SK-N-SH (cell line): ENCODE measurements around the gene ROPN1L. TPM values are rescaled to one million over a fixed set of nuclear protein-coding genes. Genes with fewer than 3 reads are reported as not detected.

ENCODE experiments used
- CTCF ChIA-PET: fragments of 300-600, 350-600 bp; formaldehyde crosslinking; extraction: SDS; loops from one replicate; lab custom pipeline; 2021; lab: Yijun Ruan, JAX
- POLR2A ChIA-PET: fragments of 350-600 bp; sonication (Branson Sonifier 250); formaldehyde crosslinking; extraction: SDS; loops from one replicate; lab custom pipeline; 2020; ENCODE audit warnings: antibody characterized with exemption, inconsistent platforms; lab: Yijun Ruan, JAX
- DNase-seq: peaks from one replicate; pipeline ENCODE4 v3.0.0; 2012
- H2AFZ ChIP-seq: fragments of 200-600 bp; sonication (generic); 2 replicates; pipeline ENCODE4 v1.8.1; 2016; ENCODE audit warnings: antibody characterized with exemption, mild to moderate bottlenecking, low read depth
- H3F3A ChIP-seq: fragments of 200-600 bp; sonication (generic); replicated peaks from 2 replicates; pipeline ENCODE3; 2016; ENCODE audit warnings: antibody characterized with exemption, mild to moderate bottlenecking; ENCODE audit not compliant: insufficient read depth
- H3K27ac ChIP-seq, 2 experiments: fragments of 200-500 bp in 1 of 2; fragments of 200-600 bp in 1 of 2; sonication (Bioruptor generic) in 1 of 2; sonication (generic), shearing (Covaris generic) in 1 of 2; 2 replicates each; pipeline versions ENCODE4 v1.5.1 to v1.6.1; 2014 to 2016; ENCODE audit warnings: low read depth in 2 of 2, inconsistent platforms in 1 of 2, low read length in 1 of 2, mild to moderate bottlenecking in 1 of 2, mixed read lengths in 1 of 2
- H3K27me3 ChIP-seq: fragments of 200-600 bp; sonication (generic), shearing (Covaris generic); 2 replicates; pipeline ENCODE4 v1.6.1; 2016; ENCODE audit warnings: mixed run types; ENCODE audit not compliant: insufficient read depth
- H3K36me3 ChIP-seq, 2 experiments: fragments of 200-500 bp in 1 of 2; fragments of 200-600 bp in 1 of 2; sonication (Bioruptor generic) in 1 of 2; sonication (generic) in 1 of 2; replicated peaks in 1 of 2; 2 replicates each; pipeline versions ENCODE3 to v1.5.1; 2014 to 2016; ENCODE audit warnings: low read length in 1 of 2, mild to moderate bottlenecking in 1 of 2; ENCODE audit not compliant: insufficient read depth in 2 of 2, control insufficient read depth in 1 of 2
- H3K4me1 ChIP-seq, 2 experiments: fragments of 200-500 bp in 1 of 2; fragments of 200-600 bp in 1 of 2; sonication (Bioruptor generic) in 1 of 2; sonication (generic), shearing (Covaris generic) in 1 of 2; 2 replicates each; pipeline versions ENCODE4 v1.5.1 to v1.6.1; 2014 to 2016; ENCODE audit warnings: low read depth in 1 of 2, low read length in 1 of 2, mixed run types in 1 of 2; ENCODE audit not compliant: insufficient read depth in 2 of 2, control insufficient read depth in 1 of 2
- H3K4me2 ChIP-seq: fragments of 200-600 bp; sonication (generic), shearing (Covaris generic); 2 replicates; pipeline ENCODE4 v1.6.1; 2017; ENCODE audit warnings: mixed run types
- H3K4me3 ChIP-seq, 2 experiments: fragments of 200-500 bp in 1 of 2; fragments of 200-600 bp in 1 of 2; sonication (Bioruptor generic) in 1 of 2; sonication (generic), shearing (Covaris generic) in 1 of 2; 2 replicates each; pipeline versions ENCODE4 v1.5.1 to v1.8.1; 2014 to 2016; ENCODE audit warnings: low read depth in 2 of 2, inconsistent platforms in 1 of 2, low read length in 1 of 2, mild to moderate bottlenecking in 1 of 2, mixed read lengths in 1 of 2, moderate library complexity in 1 of 2
- H3K79me2 ChIP-seq: fragments of 200-600 bp; sonication (generic); 2 replicates; pipeline ENCODE4 v1.8.1; 2017; ENCODE audit warnings: mild to moderate bottlenecking; ENCODE audit not compliant: insufficient read depth
- H3K9ac ChIP-seq: fragments of 200-600 bp; sonication (generic); 2 replicates; pipeline ENCODE4 v1.6.1; 2017; ENCODE audit warnings: mixed run types
- H3K9me2 ChIP-seq: fragments of 200-600 bp; sonication (generic); 2 replicates; pipeline ENCODE4 v1.6.1; 2017; ENCODE audit warnings: mixed run types
- H3K9me3 ChIP-seq: fragments of 200-600 bp; sonication (generic); 2 replicates; pipeline ENCODE4 v1.6.1; 2017; ENCODE audit warnings: mixed run types, mild to moderate bottlenecking, moderate library complexity
- H4K20me1 ChIP-seq: fragments of 200-600 bp; sonication (generic); 2 replicates; pipeline ENCODE4 v1.6.1; 2017; ENCODE audit warnings: mild to moderate bottlenecking, mixed run types; ENCODE audit not compliant: insufficient read depth
- CHD2 ChIP-seq: fragments of 150-350 bp; IDR thresholded peaks from 2 replicates; pipeline ENCODE4 v1.6.1; 2018; ENCODE audit warnings: low read length; ENCODE audit not compliant: partially characterized antibody
- ELF1 ChIP-seq: IDR thresholded peaks from 2 replicates; pipeline ENCODE4 v1.4.0; 2012
- EZH2phosphoT487 ChIP-seq: fragments of 200-600 bp; sonication (generic); IDR thresholded peaks from 2 replicates; pipeline ENCODE4 v1.6.1; 2017; ENCODE audit warnings: low read depth, mixed run types, mild to moderate bottlenecking, antibody characterized with exemption, moderate library complexity, borderline replicate concordance
- FOXJ3 ChIP-seq: sonication (generic); formaldehyde crosslinking; IDR thresholded peaks from 2 replicates; pipeline ENCODE4 v1.5.1; 2020; ENCODE audit warnings: mild to moderate bottlenecking, missing genetic modification reagents
- FOXM1 ChIP-seq: IDR thresholded peaks from 2 replicates; pipeline ENCODE4 v1.4.0; 2012; ENCODE audit warnings: low read depth, mild to moderate bottlenecking
- GABPA ChIP-seq: IDR thresholded peaks from 2 replicates; pipeline ENCODE4 v1.4.0; 2012; ENCODE audit warnings: low read depth, mild to moderate bottlenecking
- JUND ChIP-seq: IDR thresholded peaks from 2 replicates; pipeline ENCODE4 v1.4.0; 2012
- MEF2A ChIP-seq: IDR thresholded peaks from 2 replicates; pipeline ENCODE4 v1.4.0; 2012; ENCODE audit warnings: low read depth, borderline replicate concordance
- MXI1 ChIP-seq: IDR thresholded peaks from 2 replicates; pipeline ENCODE4 v1.6.1; 2012; ENCODE audit warnings: mild to moderate bottlenecking, low read depth, low read length, improper control_type of control experiment
- RCOR1 ChIP-seq: fragments of 150-350 bp; IDR thresholded peaks from 2 replicates; pipeline ENCODE4 v1.6.1; 2017; ENCODE audit warnings: antibody characterized with exemption, low read length
- TAF1 ChIP-seq: IDR thresholded peaks from 2 replicates; pipeline ENCODE4 v1.6.1; 2012; ENCODE audit warnings: low read depth, mild to moderate bottlenecking, low read length, moderate library complexity, borderline replicate concordance
- WGBS: methylation state at CpG from one replicate; pipeline ENCODE4 v1.1.6; 2017; ENCODE audit warnings: low lambda C conversion rate; 5-methylcytosine and 5-hydroxymethylcytosine counted together
- polyA plus RNA-seq, 3 experiments: library from polyadenylated mRNA; depleted of rRNA; stranded (reverse); fragments of >200 nt; gene quantifications; 2 replicates each; pipeline ENCODE4 v1.2.3, GENCODE V29; 2012
- TF ChIP-seq, protein P1 (sequence below): IDR thresholded peaks from 2 replicates; pipeline ENCODE4 v1.6.1; 2012; ENCODE audit warnings: mild to moderate bottlenecking, low read depth, low read length, moderate library complexity
- TF ChIP-seq, protein P2 (sequence below): fragments of 200-600 bp; sonication (generic); IDR thresholded peaks from 2 replicates; pipeline ENCODE4 v1.6.1; 2017; ENCODE audit warnings: antibody characterized with exemption, mild to moderate bottlenecking, moderate library complexity

ROPN1L gene
- polyA plus RNA-seq, 1 of the 3 experiments (the other 2 are of a cell fraction), result 0.31 TPM

DNA sequence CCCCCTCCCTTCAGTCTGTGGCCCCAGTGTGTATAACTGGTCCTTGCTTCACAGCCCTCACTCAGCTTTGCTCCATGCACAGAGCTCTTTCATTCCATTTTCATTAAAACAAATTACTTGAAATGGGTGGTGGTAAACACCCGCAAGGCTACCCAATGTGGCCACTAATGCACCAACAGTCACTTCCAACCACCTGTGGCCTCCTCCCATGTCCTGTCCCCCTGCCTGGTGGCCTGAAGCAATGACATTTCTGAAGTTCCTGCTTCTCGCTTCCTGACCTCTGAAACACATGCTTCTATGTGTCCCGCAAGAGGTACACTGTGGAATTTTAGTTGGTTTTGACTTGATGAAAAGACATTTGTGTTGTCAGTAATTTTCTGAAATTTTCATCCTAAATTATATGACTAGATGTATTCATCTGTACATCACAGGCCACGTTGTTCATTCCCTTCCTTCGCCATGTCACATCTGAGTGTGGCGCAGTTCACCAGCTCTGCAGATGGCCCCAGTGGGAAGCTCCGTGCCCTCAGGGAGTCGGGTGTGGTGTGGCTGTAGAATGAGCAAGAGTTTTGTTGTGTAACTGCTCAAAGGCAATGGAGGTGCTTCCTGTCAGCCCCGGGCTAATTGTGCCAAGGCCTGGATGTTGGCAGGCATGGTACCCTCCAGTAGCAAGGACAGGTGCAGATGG lies 9.6 kb downstream of the ROPN1L start:
- H3K36me3 ChIP-seq, result no peaks in the 10 kb centered on the region
- H3K4me3 ChIP-seq, result no peak overlapping the region
- no peak overlapping the region for H3K9ac ChIP-seq
- H3K4me2 ChIP-seq, result no peak overlapping the region
- no peak overlapping the region for H3K27ac ChIP-seq
- peaks cover 12% of the 10 kb centered on the region for H3F3A ChIP-seq
- no peaks in the 10 kb centered on the region for H4K20me1 ChIP-seq
- H3K4me1 ChIP-seq, result peaks cover 7 to 15% of the 10 kb centered on the region in 2 experiments; a peak in 3 of 4 replicates
- no peaks in the 10 kb centered on the region for H3K27me3 ChIP-seq
- H3K79me2 ChIP-seq, result no peaks in the 10 kb centered on the region
- no peak for DNase-seq
- no peaks in the 10 kb centered on the region for H3K9me2 ChIP-seq
- ChIA-PET CTCF (interaction anchor here (0.8 to 8.0 kb wide), 13 partner anchors 10 to 246 kb away, joined by 3 to 265 read pairs (median 11); partner anchors contain the start of gene ROPN1L), POLR2A (interaction anchor here (1.0 kb wide), 1 partner anchor 98 kb away, joined by 3 read pairs; the partner anchor contains the start of gene MARCHF6)
- WGBS, result 79% methylated on average over 9 of the region's 9 CpGs
- no peaks in the 10 kb centered on the region for H3K9me3 ChIP-seq
- no peak for TF ChIP-seq FOXJ3 (CRISPR knock-in tag)
- TF ChIP-seq CHD2, result no peak
- TF ChIP-seq GABPA, result no peak
- no peak for TF ChIP-seq EZH2phosphoT487
- no peak for TF ChIP-seq FOXM1
- TF ChIP-seq, protein P1, sequence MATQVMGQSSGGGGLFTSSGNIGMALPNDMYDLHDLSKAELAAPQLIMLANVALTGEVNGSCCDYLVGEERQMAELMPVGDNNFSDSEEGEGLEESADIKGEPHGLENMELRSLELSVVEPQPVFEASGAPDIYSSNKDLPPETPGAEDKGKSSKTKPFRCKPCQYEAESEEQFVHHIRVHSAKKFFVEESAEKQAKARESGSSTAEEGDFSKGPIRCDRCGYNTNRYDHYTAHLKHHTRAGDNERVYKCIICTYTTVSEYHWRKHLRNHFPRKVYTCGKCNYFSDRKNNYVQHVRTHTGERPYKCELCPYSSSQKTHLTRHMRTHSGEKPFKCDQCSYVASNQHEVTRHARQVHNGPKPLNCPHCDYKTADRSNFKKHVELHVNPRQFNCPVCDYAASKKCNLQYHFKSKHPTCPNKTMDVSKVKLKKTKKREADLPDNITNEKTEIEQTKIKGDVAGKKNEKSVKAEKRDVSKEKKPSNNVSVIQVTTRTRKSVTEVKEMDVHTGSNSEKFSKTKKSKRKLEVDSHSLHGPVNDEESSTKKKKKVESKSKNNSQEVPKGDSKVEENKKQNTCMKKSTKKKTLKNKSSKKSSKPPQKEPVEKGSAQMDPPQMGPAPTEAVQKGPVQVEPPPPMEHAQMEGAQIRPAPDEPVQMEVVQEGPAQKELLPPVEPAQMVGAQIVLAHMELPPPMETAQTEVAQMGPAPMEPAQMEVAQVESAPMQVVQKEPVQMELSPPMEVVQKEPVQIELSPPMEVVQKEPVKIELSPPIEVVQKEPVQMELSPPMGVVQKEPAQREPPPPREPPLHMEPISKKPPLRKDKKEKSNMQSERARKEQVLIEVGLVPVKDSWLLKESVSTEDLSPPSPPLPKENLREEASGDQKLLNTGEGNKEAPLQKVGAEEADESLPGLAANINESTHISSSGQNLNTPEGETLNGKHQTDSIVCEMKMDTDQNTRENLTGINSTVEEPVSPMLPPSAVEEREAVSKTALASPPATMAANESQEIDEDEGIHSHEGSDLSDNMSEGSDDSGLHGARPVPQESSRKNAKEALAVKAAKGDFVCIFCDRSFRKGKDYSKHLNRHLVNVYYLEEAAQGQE, result no peak
- TF ChIP-seq JUND, result no peak
- TF ChIP-seq MEF2A, result no peak
- TF ChIP-seq, protein P2, sequence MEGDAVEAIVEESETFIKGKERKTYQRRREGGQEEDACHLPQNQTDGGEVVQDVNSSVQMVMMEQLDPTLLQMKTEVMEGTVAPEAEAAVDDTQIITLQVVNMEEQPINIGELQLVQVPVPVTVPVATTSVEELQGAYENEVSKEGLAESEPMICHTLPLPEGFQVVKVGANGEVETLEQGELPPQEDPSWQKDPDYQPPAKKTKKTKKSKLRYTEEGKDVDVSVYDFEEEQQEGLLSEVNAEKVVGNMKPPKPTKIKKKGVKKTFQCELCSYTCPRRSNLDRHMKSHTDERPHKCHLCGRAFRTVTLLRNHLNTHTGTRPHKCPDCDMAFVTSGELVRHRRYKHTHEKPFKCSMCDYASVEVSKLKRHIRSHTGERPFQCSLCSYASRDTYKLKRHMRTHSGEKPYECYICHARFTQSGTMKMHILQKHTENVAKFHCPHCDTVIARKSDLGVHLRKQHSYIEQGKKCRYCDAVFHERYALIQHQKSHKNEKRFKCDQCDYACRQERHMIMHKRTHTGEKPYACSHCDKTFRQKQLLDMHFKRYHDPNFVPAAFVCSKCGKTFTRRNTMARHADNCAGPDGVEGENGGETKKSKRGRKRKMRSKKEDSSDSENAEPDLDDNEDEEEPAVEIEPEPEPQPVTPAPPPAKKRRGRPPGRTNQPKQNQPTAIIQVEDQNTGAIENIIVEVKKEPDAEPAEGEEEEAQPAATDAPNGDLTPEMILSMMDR, result no peak
- TF ChIP-seq, all 33 proteins: peak for 0
- no peak overlapping the region for H2AFZ ChIP-seq

DNA sequence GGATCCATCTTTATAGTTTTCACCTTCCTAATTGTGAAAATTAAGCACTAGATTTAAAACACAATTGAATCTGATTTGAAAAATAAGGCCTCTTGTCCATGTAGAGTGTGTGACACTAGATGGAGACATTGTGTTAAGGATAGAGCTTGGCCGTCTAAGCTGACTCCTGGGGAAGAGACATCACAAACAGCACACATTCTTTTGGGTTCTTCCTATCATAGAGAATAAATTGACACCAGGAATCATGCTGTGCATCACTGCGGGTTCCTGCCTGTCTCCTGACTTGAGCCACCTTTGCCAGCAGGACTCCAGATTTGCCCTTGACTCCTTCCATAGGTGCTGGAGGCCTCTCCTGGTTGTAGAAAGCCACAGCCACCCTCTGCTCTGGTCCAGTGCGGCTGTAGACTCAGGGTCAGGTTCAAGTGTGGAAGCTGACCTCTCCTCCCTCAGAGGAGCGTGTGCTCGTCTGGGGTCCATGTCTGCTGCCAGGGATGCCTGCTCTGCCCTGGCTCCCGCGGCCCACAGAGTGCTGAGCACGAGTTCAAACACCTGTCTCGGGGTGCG lies 11.2 kb downstream of the ROPN1L start:
- 0% methylated on average over 2 of the region's 10 CpGs for WGBS
- peak; percentile 78 for DNase-seq
- no peaks in the 10 kb centered on the region for H4K20me1 ChIP-seq
- peaks cover 20% of the 10 kb centered on the region for H3F3A ChIP-seq
- ChIA-PET CTCF (interaction anchor here (0.6 to 8.0 kb wide), 49 partner anchors 9 to 412 kb away, joined by 3 to 265 read pairs (median 4); partner anchors contain the start of genes ANKRD33B and ROPN1L), POLR2A (no interaction called here)
- H3K4me1 ChIP-seq, result peaks cover 15% of the 10 kb centered on the region in 2 experiments; a peak in 3 of 4 replicates
- H2AFZ ChIP-seq, result no peak overlapping the region
- no peaks in the 10 kb centered on the region for H3K9me3 ChIP-seq
- peak overlapping the region in 1 of 2 experiments; percentile 16; a peak in 1 of 4 replicates for H3K4me3 ChIP-seq
- H3K9ac ChIP-seq, result no peak overlapping the region
- no peaks in the 10 kb centered on the region for H3K9me2 ChIP-seq
- peak overlapping the region; percentile 32 for H3K4me2 ChIP-seq
- H3K79me2 ChIP-seq, result no peaks in the 10 kb centered on the region
- H3K27ac ChIP-seq, result peak overlapping the region in 1 of 2 experiments; percentile 34; a peak in 2 of 4 replicates
- H3K36me3 ChIP-seq, result no peaks in the 10 kb centered on the region
- no peaks in the 10 kb centered on the region for H3K27me3 ChIP-seq
- TF ChIP-seq RCOR1, result 0 out of 2 replicates have a peak, but pooled peaks have one; percentile 30
- TF ChIP-seq, protein P1, result no peak
- no peak for TF ChIP-seq MXI1
- no peak for TF ChIP-seq TAF1
- TF ChIP-seq ELF1, result no peak
- TF ChIP-seq, protein P2, result peak; percentile 93
